Measurements from ENCODE around the gene RP2. TPM values are rescaled to one million over a fixed set of nuclear protein-coding genes. Genes with fewer than 3 reads are reported as not detected.

The RP2 gene
- total RNA-seq, 1 experiment from 2014 or later, result 5.1 TPM

- Histone ChIP-seq H3K27ac (ENCODE audit: insufficient read length, low read depth, low read length) (no peak overlapping the region), H3K23ac (ENCODE audit: insufficient read length, low read depth, low read length) (no peak overlapping the region), H2BK12ac (ENCODE audit: insufficient read length, low read depth, low read length) (no peak overlapping the region), H2AFZ (ENCODE audit: low read length) (no peak overlapping the region), H3K9me3 (ENCODE audit: control insufficient read depth, low read depth, low read length) (peaks cover 4% of the 10 kb centered on the region), H2BK15ac (ENCODE audit: low read depth, low read length) (no peak overlapping the region), H4K8ac (replicated peaks; ENCODE audit: insufficient read length, low read depth, low read length) (no peak overlapping the region), H3K4me2 (ENCODE audit: insufficient read depth, insufficient read length, low read length) (no peak overlapping the region), H3T11ph (ENCODE audit: low read length) (no peak overlapping the region), H3K4me1 (ENCODE audit: insufficient read depth, low read length) (no peaks in the 10 kb centered on the region), H2BK120ac (ENCODE audit: low read depth, low read length, poor library complexity, severe bottlenecking) (no peak overlapping the region), H4K5ac (ENCODE audit: insufficient read length, low read depth, low read length) (no peak overlapping the region), H3K79me1 (ENCODE audit: insufficient read depth, low read depth, low read length, poor library complexity, severe bottlenecking) (peaks cover 3% of the 10 kb centered on the region), H2AK5ac (ENCODE audit: insufficient read length, low read length) (no peak overlapping the region), H4K91ac (ENCODE audit: insufficient read length, low read depth, low read length) (no peak overlapping the region), H2BK5ac (ENCODE audit: insufficient read length, low read length) (no peak overlapping the region), H3K18ac (ENCODE audit: insufficient read length, low read depth, low read length) (no peak overlapping the region), H3K4ac (ENCODE audit: low read depth, low read length) (no peak overlapping the region), H3K23me2 (ENCODE audit: insufficient read length, low read depth, low read length, poor library complexity, severe bottlenecking) (no peaks in the 10 kb centered on the region), H3K79me2 (ENCODE audit: insufficient read depth, low read length) (no peaks in the 10 kb centered on the region; the same call in 1 of the 2 replicates), H3K9ac (ENCODE audit: extremely low read depth, insufficient read length, low read length) (no peak overlapping the region), H4K20me1 (ENCODE audit: control insufficient read depth, insufficient read depth, insufficient read length) (no peaks in the 10 kb centered on the region), H3K56ac (ENCODE audit: insufficient read length, low read depth, low read length) (no peak overlapping the region), H3K14ac (ENCODE audit: insufficient read depth, low read length) (no peak overlapping the region), H3K27me3 (ENCODE audit: insufficient read depth, low read length) (no peaks in the 10 kb centered on the region), H2BK20ac (ENCODE audit: low read depth, low read length, poor library complexity, severe bottlenecking) (no peak overlapping the region)
- no peak for TF ChIP-seq CTCF (conservative IDR thresholded peaks at IDR 0.05)
- no peaks in the 10 kb centered on the region for H3K27me3 Mint-ChIP-seq (ENCODE audit: low read depth)
- H3K36me3 Mint-ChIP-seq (ENCODE audit: insufficient read depth in 1 of 3, low read depth in 3 of 3), result peaks cover 0 to 9% (median 6%) of the 10 kb centered on the region in 3 experiments; a peak in 2 of 7 replicates
- H3K27ac Mint-ChIP-seq, result no peak overlapping the region
- peaks cover 28 to 47% of the 10 kb centered on the region in 2 experiments for H3K9me3 Mint-ChIP-seq
- no peak overlapping the region for H3K4me3 Mint-ChIP-seq
- DNase-seq, result no peak
- H3K4me1 Mint-ChIP-seq, result no peaks in the 10 kb centered on the region
These were observed 8.1 kb downstream of the RP2 start for GRCh38 chrX:46844913-46845312.

All from H9 (cell line).